GM15510 (cell line): ENCODE results near the gene OGT.

ENCODE experiments used
- POLR2A ChIP-seq: IDR thresholded peaks from 3 replicates; pipeline ENCODE4 v1.6.1; 2011; ENCODE audit warnings: borderline replicate concordance; ENCODE audit not compliant: insufficient read length; ENCODE audit errors: extremely low read depth

Gene OGT

GRCh38 chrX:71532753-71533425 is at the start of gene OGT:
Gene OGT, plus strand, starts transcription at chrX:71533104. Its CDS starts 196 bp downstream, at chrX:71533300.
- TF ChIP-seq POLR2A = peak; percentile 73

GRCh38 chrX:71487814-71488213 is 45.1 kb upstream of the OGT start:
- TF ChIP-seq POLR2A = no peak

- TF ChIP-seq POLR2A = no peak
Observed at GRCh38 chrX:71489540-71489939, 43.4 kb upstream of the OGT start.

- TF ChIP-seq POLR2A = peak; percentile 18
Observed at GRCh38 chrX:71492231-71493065, 40.5 kb upstream of the OGT start.

GRCh38 chrX:71493111-71493613 is 39.7 kb upstream of the OGT start:
- no peak for TF ChIP-seq POLR2A

- TF ChIP-seq POLR2A = no peak
Observed at GRCh38 chrX:71496476-71496875, 36.4 kb upstream of the OGT start.

GRCh38 chrX:71504346-71504745 is 28.6 kb upstream of the OGT start:
- no peak for TF ChIP-seq POLR2A

GRCh38 chrX:71509289-71509688 is 23.6 kb upstream of the OGT start:
- TF ChIP-seq POLR2A = no peak

GRCh38 chrX:71510161-71510560 is 22.7 kb upstream of the OGT start:
- TF ChIP-seq POLR2A = no peak

- no peak for TF ChIP-seq POLR2A
Observed at GRCh38 chrX:71514367-71515037, 18.4 kb upstream of the OGT start.

- no peak for TF ChIP-seq POLR2A
Observed at GRCh38 chrX:71515038-71515396, 17.9 kb upstream of the OGT start.

- no peak for TF ChIP-seq POLR2A
Observed at GRCh38 chrX:71525316-71525715, 7.6 kb upstream of the OGT start.

- no peak for TF ChIP-seq POLR2A
Observed at GRCh38 chrX:71532078-71532752, 689 bp upstream of the OGT start.

GRCh38 chrX:71533516-71533850 is 579 bp downstream of the OGT start:
- TF ChIP-seq POLR2A = no peak

GRCh38 chrX:71533851-71534561 is 1.1 kb downstream of the OGT start:
- no peak for TF ChIP-seq POLR2A
